Neural progenitor cell (in vitro differentiated cells): ENCODE data around the gene PARD3B. TPM values are rescaled to one million over a fixed set of nuclear protein-coding genes. Genes with fewer than 3 reads are reported as not detected.

Source experiments
- DNase-seq: peaks from one replicate; pipeline ENCODE4 v3.0.0-alpha.2; 2016; ENCODE audit warnings: low spot score
- H2AFZ ChIP-seq: fragments of 200-600 bp; sonication (generic); replicated peaks from 2 replicates; pipeline ENCODE4 v1.6.1; 2016; ENCODE audit warnings: antibody characterized with exemption
- H3F3A ChIP-seq: fragments of 200-600 bp; sonication (generic); 2 replicates; pipeline ENCODE4 v1.6.1; 2016; ENCODE audit warnings: antibody characterized with exemption, low read depth
- H3K27ac ChIP-seq: fragments of 200-600 bp; sonication (generic); 2 replicates; pipeline ENCODE4 v1.5.1; 2016; ENCODE audit warnings: mild to moderate bottlenecking
- H3K27me3 ChIP-seq: fragments of 200-600 bp; sonication (generic); 2 replicates; pipeline ENCODE4 v1.6.1; 2016; ENCODE audit warnings: mild to moderate bottlenecking, moderate library complexity
- H3K36me3 ChIP-seq: fragments of 200-600 bp; sonication (generic); 2 replicates; pipeline ENCODE4 v1.5.1; 2016
- H3K4me1 ChIP-seq: fragments of 200-600 bp; sonication (generic); 2 replicates; pipeline ENCODE4 v1.6.1; 2016; ENCODE audit warnings: mixed run types
- H3K4me2 ChIP-seq: fragments of 200-600 bp; sonication (generic); 2 replicates; pipeline ENCODE4 v1.6.1; 2016
- H3K4me3 ChIP-seq: fragments of 200-600 bp; sonication (generic); 2 replicates; pipeline ENCODE4 v1.5.1; 2016
- H3K79me2 ChIP-seq: fragments of 200-600 bp; sonication (generic); 2 replicates; pipeline ENCODE4 v1.6.1; 2016; ENCODE audit warnings: low read depth
- H3K9ac ChIP-seq: fragments of 200-600 bp; sonication (generic); 2 replicates; pipeline ENCODE4 v1.6.1; 2016
- H3K9me3 ChIP-seq: fragments of 200-600 bp; sonication (generic); 2 replicates; pipeline ENCODE4 v1.5.1; 2016; ENCODE audit warnings: low read depth
- H4K20me1 ChIP-seq: fragments of 200-600 bp; sonication (generic); 2 replicates; pipeline ENCODE4 v1.6.1; 2016; ENCODE audit warnings: low read depth
- H3K27ac Mint-ChIP-seq: 3 replicates; pipeline ENCODE4 v1.8.0; 2021; ENCODE audit warnings: mixed read lengths
- H3K27me3 Mint-ChIP-seq: 2 replicates; pipeline ENCODE4 v1.8.0; 2022; ENCODE audit warnings: low read depth, mild to moderate bottlenecking, inconsistent platforms, moderate library complexity, mixed read lengths; ENCODE audit not compliant: insufficient read depth
- H3K36me3 Mint-ChIP-seq: 3 replicates; pipeline ENCODE4 v1.8.0; 2021; ENCODE audit warnings: mixed read lengths
- H3K4me1 Mint-ChIP-seq: 3 replicates; pipeline ENCODE4 v1.8.0; 2021; ENCODE audit warnings: mixed read lengths
- H3K4me3 Mint-ChIP-seq: 3 replicates; pipeline ENCODE4 v1.8.0; 2021; ENCODE audit warnings: mild to moderate bottlenecking, moderate library complexity, mixed read lengths
- H3K9me3 Mint-ChIP-seq: 3 replicates; pipeline ENCODE4 v1.8.0; 2020; ENCODE audit warnings: mixed read lengths
- EZH2 ChIP-seq: fragments of 200-600 bp; sonication (generic); IDR thresholded peaks from 2 replicates; pipeline ENCODE4 v1.6.1; 2017; ENCODE audit warnings: antibody characterized with exemption, mild to moderate bottlenecking, moderate library complexity
- EZH2phosphoT487 ChIP-seq: fragments of 200-600 bp; sonication (generic); IDR thresholded peaks from 2 replicates; pipeline ENCODE4 v1.6.1; 2017; ENCODE audit warnings: antibody characterized with exemption
- total RNA-seq: library from RNA; depleted of rRNA; stranded (reverse); fragments of >200 nt; gene quantifications from 2 replicates; pipeline ENCODE4 v1.2.3, GENCODE V29; 2015; ENCODE audit warnings: low replicate concordance
- TF ChIP-seq, protein P1 (sequence below): fragments of 200-600 bp; sonication (generic); IDR thresholded peaks from 2 replicates; pipeline ENCODE4 v1.5.1; 2017; ENCODE audit warnings: antibody characterized with exemption, mild to moderate bottlenecking

Gene PARD3B
- total RNA-seq, 1 donor from 2014 or later, result 8.4 TPM

GRCh38 chr2:205193125-205193835 lies 648.0 kb downstream of the PARD3B start:
- Mint-ChIP-seq H3K27me3 (no peaks in the 10 kb centered on the region), H3K27ac (no peak overlapping the region)
- H3K36me3 ChIP-seq, result no peaks in the 10 kb centered on the region

GRCh38 chr2:205193836-205194228 lies 648.6 kb downstream of the PARD3B start:
- peaks cover 8% of the 10 kb centered on the region for H3K4me1 Mint-ChIP-seq
- H3K36me3 Mint-ChIP-seq, result no peaks in the 10 kb centered on the region
- Histone ChIP-seq H3K9ac (no peak overlapping the region), H3K4me3 (no peak overlapping the region), H3K27ac (no peak overlapping the region), H4K20me1 (no peaks in the 10 kb centered on the region), H3K36me3 (no peaks in the 10 kb centered on the region), H3K27me3 (no peaks in the 10 kb centered on the region), H3F3A (no peaks in the 10 kb centered on the region), H2AFZ (no peak overlapping the region), H3K79me2 (no peaks in the 10 kb centered on the region), H3K9me3 (no peaks in the 10 kb centered on the region), H3K4me2 (no peak overlapping the region), H3K4me1 (no peaks in the 10 kb centered on the region)
- H3K27me3 Mint-ChIP-seq, result no peaks in the 10 kb centered on the region
- DNase-seq, result no peak
- TF ChIP-seq EZH2phosphoT487, result no peak
- no peak for TF ChIP-seq EZH2
- TF ChIP-seq, protein P1, sequence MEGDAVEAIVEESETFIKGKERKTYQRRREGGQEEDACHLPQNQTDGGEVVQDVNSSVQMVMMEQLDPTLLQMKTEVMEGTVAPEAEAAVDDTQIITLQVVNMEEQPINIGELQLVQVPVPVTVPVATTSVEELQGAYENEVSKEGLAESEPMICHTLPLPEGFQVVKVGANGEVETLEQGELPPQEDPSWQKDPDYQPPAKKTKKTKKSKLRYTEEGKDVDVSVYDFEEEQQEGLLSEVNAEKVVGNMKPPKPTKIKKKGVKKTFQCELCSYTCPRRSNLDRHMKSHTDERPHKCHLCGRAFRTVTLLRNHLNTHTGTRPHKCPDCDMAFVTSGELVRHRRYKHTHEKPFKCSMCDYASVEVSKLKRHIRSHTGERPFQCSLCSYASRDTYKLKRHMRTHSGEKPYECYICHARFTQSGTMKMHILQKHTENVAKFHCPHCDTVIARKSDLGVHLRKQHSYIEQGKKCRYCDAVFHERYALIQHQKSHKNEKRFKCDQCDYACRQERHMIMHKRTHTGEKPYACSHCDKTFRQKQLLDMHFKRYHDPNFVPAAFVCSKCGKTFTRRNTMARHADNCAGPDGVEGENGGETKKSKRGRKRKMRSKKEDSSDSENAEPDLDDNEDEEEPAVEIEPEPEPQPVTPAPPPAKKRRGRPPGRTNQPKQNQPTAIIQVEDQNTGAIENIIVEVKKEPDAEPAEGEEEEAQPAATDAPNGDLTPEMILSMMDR, result no peak
- H3K27ac Mint-ChIP-seq, result no peak overlapping the region
- no peak overlapping the region for H3K4me3 Mint-ChIP-seq
- H3K9me3 Mint-ChIP-seq, result no peaks in the 10 kb centered on the region

More at GRCh38 chr2:205193125-205193835, 648.0 kb downstream of the PARD3B start:
- Histone ChIP-seq H4K20me1 (no peaks in the 10 kb centered on the region), H3K79me2 (no peaks in the 10 kb centered on the region), H3K9ac (no peak overlapping the region), H3K4me3 (no peak overlapping the region), H3K27me3 (no peaks in the 10 kb centered on the region), H3K9me3 (no peaks in the 10 kb centered on the region), H2AFZ (no peak overlapping the region), H3K27ac (no peak overlapping the region), H3K4me1 (peaks cover 5% of the 10 kb centered on the region), H3K4me2 (no peak overlapping the region), H3F3A (no peaks in the 10 kb centered on the region)
- no peak for TF ChIP-seq EZH2
- TF ChIP-seq, protein P1, result no peak
- TF ChIP-seq EZH2phosphoT487, result no peak
- Mint-ChIP-seq H3K4me3 (no peak overlapping the region), H3K9me3 (no peaks in the 10 kb centered on the region), H3K36me3 (no peaks in the 10 kb centered on the region), H3K4me1 (peaks cover 8% of the 10 kb centered on the region)
- DNase-seq, result no peak

GRCh38 chr2:205197468-205198139 lies 652.3 kb downstream of the PARD3B start:
- Histone ChIP-seq H2AFZ (no peak overlapping the region), H3K4me2 (no peak overlapping the region)
- DNase-seq, result no peak

More at GRCh38 chr2:205197468-205198139, 652.3 kb downstream of the PARD3B start:
- H3K36me3 ChIP-seq, result no peaks in the 10 kb centered on the region
- H4K20me1 ChIP-seq, result no peaks in the 10 kb centered on the region
- no peak overlapping the region for H3K4me3 ChIP-seq
- no peaks in the 10 kb centered on the region for H3F3A ChIP-seq
- no peak overlapping the region for H3K27ac Mint-ChIP-seq
- no peaks in the 10 kb centered on the region for H3K27me3 ChIP-seq
- TF ChIP-seq, protein P1, result no peak
- TF ChIP-seq EZH2 (no peak), EZH2phosphoT487 (no peak)
- no peak overlapping the region for H3K4me3 Mint-ChIP-seq
- H3K27ac ChIP-seq, result no peak overlapping the region
- H3K27me3 Mint-ChIP-seq, result no peaks in the 10 kb centered on the region
- no peaks in the 10 kb centered on the region for H3K9me3 Mint-ChIP-seq
- no peaks in the 10 kb centered on the region for H3K36me3 Mint-ChIP-seq
- peaks cover 6% of the 10 kb centered on the region for H3K4me1 Mint-ChIP-seq
- no peaks in the 10 kb centered on the region for H3K4me1 ChIP-seq
- no peak overlapping the region for H3K9ac ChIP-seq
- H3K79me2 ChIP-seq, result no peaks in the 10 kb centered on the region
- no peaks in the 10 kb centered on the region for H3K9me3 ChIP-seq
